NCI-H128 (cell line): ENCODE data around the gene PLXNB1.
"Not testable (repeated sequence)": the region's sequence is repeated elsewhere in the genome, so short reads cannot be mapped to it uniquely, and the experiment has no call there.

ENCODE experiments used
- DNase-seq: peaks from one replicate; lab custom pipeline; 2025; ENCODE audit not compliant: unreplicated experiment; lab: John Stamatoyannopoulos, UW

Gene PLXNB1

DNA sequence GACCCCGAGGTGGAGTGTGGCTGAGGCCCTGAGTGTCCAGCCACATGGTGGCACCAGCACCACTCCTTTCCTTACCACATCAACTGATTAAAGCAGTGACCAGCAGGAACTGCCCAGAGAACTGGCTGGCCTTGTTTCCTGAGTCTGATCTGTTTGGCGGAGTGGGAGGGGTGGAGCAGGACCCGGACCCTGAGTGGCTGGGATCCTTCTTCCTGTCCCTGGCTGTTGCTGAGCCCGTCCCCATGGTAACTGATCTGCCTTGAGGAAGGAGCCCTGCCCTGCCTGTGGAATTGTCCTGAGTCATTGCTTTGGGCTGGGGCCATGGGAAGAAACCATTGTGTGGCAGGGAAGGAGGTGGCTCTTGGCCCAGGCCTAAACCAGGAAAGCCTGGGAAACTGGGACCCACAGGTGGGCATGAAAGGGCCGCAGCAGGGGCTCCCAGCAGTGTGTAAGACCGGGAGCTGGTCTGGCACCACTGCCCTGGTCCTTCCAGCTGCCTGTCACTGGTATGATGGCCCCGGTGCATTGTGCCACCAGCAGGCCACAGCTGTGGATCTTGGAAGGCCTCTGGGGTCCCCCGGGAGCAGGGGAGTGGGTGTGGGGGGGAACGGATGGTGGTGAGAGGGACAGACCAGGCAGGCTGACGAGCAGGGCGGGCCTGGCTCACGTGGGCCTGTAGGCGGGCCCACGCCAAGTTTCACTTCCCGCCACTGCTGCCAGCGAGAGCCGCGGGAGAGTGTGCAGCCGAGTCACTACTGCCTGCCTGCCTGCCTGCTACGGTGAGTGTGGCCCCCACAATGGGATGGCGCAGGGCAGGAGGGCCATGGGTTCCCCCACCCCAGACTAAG, 35.9 kb upstream of the PLXNB1 start:
- DNase-seq, result no peak

GRCh38 chr3:48465237-48465530, 35.3 kb upstream of the PLXNB1 start:
- DNase-seq, result no peak

DNA sequence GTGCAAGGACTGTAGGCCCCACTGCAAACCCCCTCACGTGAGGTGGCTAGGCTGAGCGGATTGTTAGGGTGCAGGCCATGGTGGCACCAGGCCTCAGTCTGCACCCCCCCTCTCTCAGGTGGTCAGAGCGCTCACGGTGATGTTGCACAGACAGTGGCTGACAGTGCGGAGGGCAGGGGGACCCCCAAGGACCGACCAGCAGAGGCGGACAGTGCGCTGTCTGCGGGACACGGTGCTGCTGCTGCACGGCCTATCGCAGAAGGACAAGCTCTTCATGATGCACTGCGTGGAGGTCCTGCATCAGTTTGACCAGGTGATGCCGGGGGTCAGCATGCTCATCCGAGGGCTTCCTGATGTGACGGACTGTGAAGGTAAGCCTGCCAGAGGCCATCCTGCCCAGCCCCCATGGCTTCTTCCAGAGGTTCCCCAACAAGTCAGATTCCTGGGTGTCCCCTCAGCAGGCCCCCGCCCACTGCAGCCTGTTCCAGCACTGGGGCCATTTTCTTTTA, 34.9 kb upstream of the PLXNB1 start:
- no peak for DNase-seq

GRCh38 chr3:48463703-48464102, 33.8 kb upstream of the PLXNB1 start:
- no peak for DNase-seq

GRCh38 chr3:48461767-48462166, 31.9 kb upstream of the PLXNB1 start:
- not testable (repeated sequence) for DNase-seq

DNA sequence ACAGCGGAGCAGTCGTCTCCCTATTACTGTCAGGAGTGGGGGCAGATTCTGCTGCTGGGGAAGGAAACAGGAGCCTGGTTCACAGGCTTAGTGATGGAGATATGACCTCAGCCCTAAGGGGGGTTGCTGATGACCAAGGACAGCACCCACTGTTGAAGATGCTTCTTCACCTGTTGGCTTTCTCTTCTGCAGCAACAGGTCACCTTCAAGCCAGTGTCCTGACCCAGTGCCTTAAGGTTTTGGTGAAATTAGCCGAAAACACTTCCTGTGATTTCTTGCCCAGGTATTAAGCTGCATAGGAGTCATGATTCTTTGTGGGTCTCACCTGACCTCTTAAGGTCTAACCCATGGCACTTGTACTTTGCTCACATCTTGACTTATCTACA, 30.6 kb upstream of the PLXNB1 start:
- DNase-seq, result no peak

DNA sequence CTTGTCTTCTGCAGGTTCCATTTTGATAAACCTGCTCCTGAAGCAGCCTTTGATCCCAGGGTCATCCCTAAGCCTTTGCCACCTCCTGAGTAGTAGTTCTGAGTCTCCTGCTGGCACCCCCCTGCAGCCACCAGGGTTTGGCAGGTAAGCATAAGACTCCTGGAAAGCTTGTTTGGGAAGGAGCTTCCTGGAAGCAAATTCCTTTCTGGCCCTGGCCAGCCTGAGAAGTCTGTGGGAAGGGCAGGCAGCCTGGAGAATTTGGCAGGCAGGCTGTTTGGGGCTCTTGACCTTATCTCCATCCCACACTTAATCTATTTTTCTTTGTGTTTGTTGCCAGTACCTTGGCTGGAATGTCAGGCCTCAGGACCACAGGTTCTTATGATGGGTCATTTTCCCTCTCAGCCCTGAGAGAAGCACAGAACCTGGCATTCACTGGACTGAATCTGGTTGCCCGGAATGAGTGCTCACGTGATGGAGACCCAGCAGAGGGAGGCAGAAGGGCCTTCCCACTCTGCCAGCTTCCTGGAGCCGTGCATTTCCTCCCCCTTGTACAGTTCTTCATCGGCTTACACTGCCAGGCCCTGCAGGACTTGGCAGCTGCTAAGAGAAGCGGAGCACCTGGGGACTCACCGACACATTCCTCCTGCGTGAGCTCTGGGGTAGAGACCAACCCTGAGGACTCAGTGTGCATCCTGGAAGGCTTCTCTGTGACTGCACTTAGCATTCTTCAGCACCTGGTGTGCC, 30.1 kb upstream of the PLXNB1 start:
- DNase-seq, result no peak

DNA sequence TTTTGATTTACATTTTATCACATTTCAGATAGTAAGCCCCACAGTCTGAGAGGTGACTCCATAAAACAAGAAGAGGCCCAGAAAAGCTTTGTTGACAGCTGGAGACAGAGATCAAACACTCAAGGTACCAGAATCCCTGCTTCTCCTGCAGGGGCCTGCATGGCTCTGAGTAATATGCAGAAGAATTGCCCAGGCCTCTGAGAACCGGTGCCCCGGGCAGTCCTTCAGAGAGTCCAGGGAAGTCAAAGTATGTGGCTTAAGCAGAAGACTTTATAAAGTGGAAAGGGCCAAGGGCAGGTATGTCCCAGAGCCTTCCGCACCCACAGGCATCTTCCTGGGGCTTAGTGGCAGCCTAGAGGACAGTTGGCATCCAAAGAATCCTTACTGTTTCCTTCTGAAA, 29.4 kb upstream of the PLXNB1 start:
- DNase-seq, result no peak

- DNase-seq, result peak; percentile 27
Observed at GRCh38 chr3:48456456-48456855, 26.6 kb upstream of the PLXNB1 start.

- DNase-seq, result no peak
Observed at GRCh38 chr3:48451270-48451669, 21.4 kb upstream of the PLXNB1 start.

GRCh38 chr3:48446425-48447193, 16.7 kb upstream of the PLXNB1 start, which contains the start of gene ATRIP:
ATRIP (plus strand) TSS chr3:48446737; CDS start chr3:48446846, 109 bp downstream.
- DNase-seq, result peak; percentile 20

GRCh38 chr3:48446043-48446424, 16.1 kb upstream of the PLXNB1 start:
- no peak for DNase-seq

GRCh38 chr3:48445277-48445882, 15.5 kb upstream of the PLXNB1 start:
- DNase-seq, result no peak

DNA sequence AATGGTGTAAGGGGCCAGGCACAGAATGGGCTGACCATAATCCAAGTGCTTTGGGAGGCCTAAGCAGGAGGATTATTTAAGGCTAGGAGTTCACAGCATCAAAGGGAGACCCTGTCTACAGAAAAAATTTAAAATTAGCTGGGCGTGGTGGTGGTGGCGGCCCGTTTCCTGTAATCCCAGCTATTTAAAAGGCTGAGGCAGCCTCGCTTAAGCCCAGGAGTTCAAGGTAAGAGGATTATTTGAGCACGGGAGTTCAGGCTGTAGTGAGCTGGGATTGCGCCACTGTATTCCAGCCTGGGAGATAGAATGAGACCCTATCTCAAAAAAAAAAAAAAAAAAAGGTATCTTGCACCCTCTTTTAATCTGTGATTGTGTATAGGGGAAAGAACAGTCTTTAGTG, 12.1 kb upstream of the PLXNB1 start:
- no peak for DNase-seq

DNA sequence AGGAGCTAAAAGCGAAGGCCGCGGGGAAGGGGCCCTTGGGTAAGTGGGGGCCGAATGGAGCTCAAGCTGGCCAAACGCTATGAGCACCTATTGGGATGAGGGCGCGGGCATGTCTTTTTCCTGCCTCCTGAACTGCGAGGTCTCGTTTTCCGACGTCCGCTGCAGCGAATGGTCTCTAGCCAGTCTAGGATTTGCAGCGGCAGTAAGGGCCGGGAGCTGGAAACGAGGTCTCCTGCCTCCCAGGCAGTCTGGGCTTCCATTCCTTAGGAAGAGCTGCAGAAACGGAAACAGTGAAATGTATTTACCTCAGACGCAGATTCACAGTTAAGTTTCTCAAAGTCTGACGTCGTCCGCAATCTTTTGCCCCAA, 10.7 kb upstream of the PLXNB1 start:
- DNase-seq, result no peak

DNA sequence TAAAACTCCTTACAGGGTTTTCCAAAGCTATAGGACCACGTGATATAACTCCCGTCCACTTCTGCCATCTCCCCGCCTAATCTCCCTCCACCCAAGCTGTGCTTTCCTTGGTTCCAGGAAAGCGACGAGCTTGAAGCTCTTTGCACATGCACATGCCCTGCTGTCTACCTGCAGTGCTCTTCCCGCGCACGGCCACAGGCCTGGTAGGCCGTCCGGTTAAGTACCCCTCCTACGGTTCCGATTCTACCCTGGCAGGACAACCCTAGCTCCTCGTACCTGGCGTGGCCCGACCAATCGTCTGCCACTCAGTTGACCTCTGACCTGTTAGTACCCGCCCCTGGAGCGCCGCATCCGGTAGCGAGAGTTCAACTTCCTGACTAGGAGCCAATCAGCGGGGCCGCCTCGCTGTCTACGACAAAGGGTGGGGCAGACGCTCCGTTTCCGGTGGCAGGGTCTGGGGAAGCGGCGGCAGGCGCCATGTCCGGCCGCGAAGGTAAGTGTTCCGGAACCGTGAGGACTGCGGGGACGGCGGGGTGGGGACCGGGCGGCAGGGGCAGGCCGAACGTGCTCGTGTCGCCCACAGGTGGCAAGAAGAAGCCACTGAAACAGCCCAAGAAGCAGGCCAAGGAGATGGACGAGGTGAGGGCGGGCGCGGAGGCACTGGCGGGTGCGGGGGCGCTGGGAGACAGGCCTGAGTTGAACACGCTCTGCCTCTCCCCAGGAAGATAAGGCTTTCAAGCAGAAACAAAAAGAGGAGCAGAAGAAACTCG, 10.1 kb upstream of the PLXNB1 start, which contains the start of the genes CCDC51 and TMA7:
Gene CCDC51 (minus strand): TSS at position 300 of the 770 bp plus-strand sequence. CDS start 4,991 bp downstream, outside the sequence.
Gene TMA7 (plus strand): TSS at position 438 of the 770 bp plus-strand sequence. CDS start 40 bp downstream, at position 478.
- peak; percentile 83 for DNase-seq

- DNase-seq, result no peak
Observed at GRCh38 chr3:48437812-48438211, 7.9 kb upstream of the PLXNB1 start.

- no peak for DNase-seq
Observed at GRCh38 chr3:48436855-48437254, 7.0 kb upstream of the PLXNB1 start.

- DNase-seq, result no peak
Observed at GRCh38 chr3:48436477-48436787, 6.5 kb upstream of the PLXNB1 start.

DNA sequence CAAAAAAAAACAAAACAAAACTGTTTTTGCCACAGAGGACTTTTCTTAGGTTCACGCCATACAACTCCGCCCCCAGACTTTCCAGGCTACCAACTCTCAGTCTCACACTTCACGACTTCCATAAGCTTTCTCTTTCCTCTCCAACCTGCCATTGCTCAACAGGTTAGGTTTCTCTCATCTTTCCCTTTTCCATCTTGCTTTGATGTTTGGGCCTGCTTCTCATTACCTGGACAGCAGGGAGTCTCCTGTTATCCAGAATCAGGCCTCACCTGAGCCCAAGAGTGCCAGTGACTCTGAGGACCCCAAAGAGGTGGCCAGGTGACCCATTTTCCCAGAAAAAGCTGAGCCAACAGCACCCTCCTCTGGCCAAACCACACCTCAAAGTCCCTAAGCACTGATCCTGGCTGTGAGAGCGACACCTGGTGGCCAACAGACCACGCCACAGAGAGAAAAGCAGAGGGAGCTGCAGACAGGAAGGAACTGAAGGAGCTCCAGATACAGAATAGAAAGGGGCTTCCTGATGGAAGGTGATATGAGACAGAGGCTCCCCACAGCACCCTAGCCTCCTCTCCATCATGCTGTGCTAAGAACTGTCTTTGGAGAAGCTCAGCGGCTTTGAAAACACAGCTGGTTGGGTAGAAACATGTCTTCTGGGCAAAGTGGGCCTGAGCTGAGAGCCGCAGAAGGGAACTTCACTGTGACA, 6.0 kb upstream of the PLXNB1 start:
- peak; percentile 63 for DNase-seq
